A673 (cell line): Measurements from ENCODE around the gene STUB1. TPM values are rescaled to one million over a fixed set of nuclear protein-coding genes. Genes with fewer than 3 reads are reported as not detected.

Experiments used
- BruUV-seq: library from RNA; stranded (reverse); fragments of 400-500 nt; replicated peaks from 2 replicates; lab custom pipeline; 2021; lab: Mats Ljungman, UMichigan
- CTCF ChIA-PET: fragments of 300-600 bp; sonication (Branson Sonifier 250); formaldehyde crosslinking; loops from one replicate; lab custom pipeline; 2022; ENCODE audit warnings: antibody characterized with exemption; lab: Charles Lee
- POLR2A ChIA-PET: fragments of 300-600 bp; sonication (Branson Sonifier 250); formaldehyde crosslinking; loops from one replicate; lab custom pipeline; 2022; ENCODE audit warnings: antibody characterized with exemption; ENCODE audit not compliant: low non-redundant PET; lab: Charles Lee
- DNase-seq: peaks from one replicate; pipeline ENCODE4 v3.0.0-alpha.2; 2015; ENCODE audit warnings: low spot score
- H3K27ac ChIP-seq: fragments of 200-600 bp; sonication (generic); 2 replicates; pipeline ENCODE4 v1.5.1; 2016; ENCODE audit warnings: mixed run types, low read depth, mild to moderate bottlenecking, mixed read lengths, antibody characterized with exemption, low read length; ENCODE audit not compliant: poor library complexity, severe bottlenecking
- H3K27me3 ChIP-seq: fragments of 200-600 bp; sonication (generic); replicated peaks from 2 replicates; pipeline ENCODE4 v1.6.1; 2017; ENCODE audit warnings: mixed run types, low read depth, mild to moderate bottlenecking, mixed read lengths, antibody characterized with exemption, low read length; ENCODE audit not compliant: insufficient read depth, poor library complexity
- H3K36me3 ChIP-seq: fragments of 200-600 bp; sonication (generic); 2 replicates; pipeline ENCODE4 v1.6.1; 2016; ENCODE audit warnings: mixed run types, mild to moderate bottlenecking, mixed read lengths, antibody characterized with exemption, low read length; ENCODE audit not compliant: insufficient read depth, poor library complexity, severe bottlenecking
- H3K4me1 ChIP-seq: fragments of 200-600 bp; sonication (generic); 2 replicates; pipeline ENCODE4 v1.6.1; 2017; ENCODE audit warnings: mixed run types, mild to moderate bottlenecking, mixed read lengths, antibody characterized with exemption, low read length; ENCODE audit not compliant: insufficient read depth, poor library complexity, severe bottlenecking
- H3K4me3 ChIP-seq: fragments of 200-600 bp; sonication (generic); 2 replicates; pipeline ENCODE4 v1.5.1; 2016; ENCODE audit warnings: low read depth, mixed run types, mild to moderate bottlenecking, mixed read lengths, low read length; ENCODE audit not compliant: poor library complexity, severe bottlenecking
- H3K9me3 ChIP-seq: fragments of 200-600 bp; sonication (generic); 2 replicates; pipeline ENCODE4 v1.6.1; 2016; ENCODE audit warnings: mixed run types, low read depth, mild to moderate bottlenecking, mixed read lengths, antibody characterized with exemption, low read length; ENCODE audit not compliant: poor library complexity, severe bottlenecking
- EZH2 ChIP-seq: fragments of 200-600 bp; sonication (generic); IDR thresholded peaks from 2 replicates; pipeline ENCODE4 v1.6.1; 2017; ENCODE audit warnings: borderline replicate concordance, low read depth, mild to moderate bottlenecking, mixed read lengths, antibody characterized with exemption, low read length; ENCODE audit not compliant: poor library complexity, severe bottlenecking
- intact Hi-C: fragments of 100-400 bp; cut with micrococcal nuclease; formaldehyde crosslinking; loops from one replicate; pipeline ENCODE4 v1.10.0; 2022; ENCODE audit not compliant: unreplicated experiment
- total RNA-seq: library from RNA; stranded (reverse); gene quantifications from 2 replicates; pipeline ENCODE4 v1.2.3, GENCODE V29; 2021
- TF ChIP-seq, protein P1 (sequence below): fragments of 300-800, 200-600 bp; sonication (generic); conservative IDR thresholded peaks from 2 replicates; pipeline ENCODE4 v1.5.1; 2017; ENCODE audit warnings: low read depth, mild to moderate bottlenecking, antibody characterized with exemption, low read length, moderate library complexity, mixed read lengths

STUB1 gene
- total RNA-seq, 1 experiment from 2014 or later, result 88.2 TPM

DNA sequence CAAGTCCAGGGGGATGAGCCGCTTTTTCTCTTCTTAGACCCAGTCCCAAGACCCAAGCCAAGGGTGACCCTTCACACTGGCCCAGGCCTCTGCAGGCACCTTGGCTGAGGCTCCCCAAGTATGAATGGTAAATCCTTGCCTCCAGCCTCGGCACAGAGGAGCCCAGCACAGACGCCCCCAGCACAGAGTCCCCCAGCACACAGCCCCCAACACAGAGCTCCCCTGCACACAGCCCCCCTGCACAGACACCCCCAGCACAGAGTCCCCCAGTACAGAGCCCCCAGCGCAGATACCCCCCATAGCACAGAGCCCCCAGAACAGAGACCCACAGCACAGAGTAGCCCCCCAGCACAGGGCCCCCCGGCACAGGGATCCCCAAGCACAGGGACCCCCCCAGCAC is 39.6 kb upstream of the STUB1 start:
- CTCF ChIA-PET, result no interaction called here
- peak overlapping the region; percentile 77 for H3K4me3 ChIP-seq
- intact Hi-C loops, result no loop called here
- H3K27ac ChIP-seq, result no peak overlapping the region
- H3K4me1 ChIP-seq, result peaks cover 10% of the 10 kb centered on the region
- TF ChIP-seq, protein P1, sequence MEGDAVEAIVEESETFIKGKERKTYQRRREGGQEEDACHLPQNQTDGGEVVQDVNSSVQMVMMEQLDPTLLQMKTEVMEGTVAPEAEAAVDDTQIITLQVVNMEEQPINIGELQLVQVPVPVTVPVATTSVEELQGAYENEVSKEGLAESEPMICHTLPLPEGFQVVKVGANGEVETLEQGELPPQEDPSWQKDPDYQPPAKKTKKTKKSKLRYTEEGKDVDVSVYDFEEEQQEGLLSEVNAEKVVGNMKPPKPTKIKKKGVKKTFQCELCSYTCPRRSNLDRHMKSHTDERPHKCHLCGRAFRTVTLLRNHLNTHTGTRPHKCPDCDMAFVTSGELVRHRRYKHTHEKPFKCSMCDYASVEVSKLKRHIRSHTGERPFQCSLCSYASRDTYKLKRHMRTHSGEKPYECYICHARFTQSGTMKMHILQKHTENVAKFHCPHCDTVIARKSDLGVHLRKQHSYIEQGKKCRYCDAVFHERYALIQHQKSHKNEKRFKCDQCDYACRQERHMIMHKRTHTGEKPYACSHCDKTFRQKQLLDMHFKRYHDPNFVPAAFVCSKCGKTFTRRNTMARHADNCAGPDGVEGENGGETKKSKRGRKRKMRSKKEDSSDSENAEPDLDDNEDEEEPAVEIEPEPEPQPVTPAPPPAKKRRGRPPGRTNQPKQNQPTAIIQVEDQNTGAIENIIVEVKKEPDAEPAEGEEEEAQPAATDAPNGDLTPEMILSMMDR, result no peak
- TF ChIP-seq EZH2, result no peak
- POLR2A ChIA-PET, result no interaction called here
- DNase-seq, result no peak
- H3K36me3 ChIP-seq, result no peaks in the 10 kb centered on the region
- no peaks in the 10 kb centered on the region for H3K27me3 ChIP-seq
- BruUV-seq, result no TSS peak
- H3K9me3 ChIP-seq, result no peaks in the 10 kb centered on the region

DNA sequence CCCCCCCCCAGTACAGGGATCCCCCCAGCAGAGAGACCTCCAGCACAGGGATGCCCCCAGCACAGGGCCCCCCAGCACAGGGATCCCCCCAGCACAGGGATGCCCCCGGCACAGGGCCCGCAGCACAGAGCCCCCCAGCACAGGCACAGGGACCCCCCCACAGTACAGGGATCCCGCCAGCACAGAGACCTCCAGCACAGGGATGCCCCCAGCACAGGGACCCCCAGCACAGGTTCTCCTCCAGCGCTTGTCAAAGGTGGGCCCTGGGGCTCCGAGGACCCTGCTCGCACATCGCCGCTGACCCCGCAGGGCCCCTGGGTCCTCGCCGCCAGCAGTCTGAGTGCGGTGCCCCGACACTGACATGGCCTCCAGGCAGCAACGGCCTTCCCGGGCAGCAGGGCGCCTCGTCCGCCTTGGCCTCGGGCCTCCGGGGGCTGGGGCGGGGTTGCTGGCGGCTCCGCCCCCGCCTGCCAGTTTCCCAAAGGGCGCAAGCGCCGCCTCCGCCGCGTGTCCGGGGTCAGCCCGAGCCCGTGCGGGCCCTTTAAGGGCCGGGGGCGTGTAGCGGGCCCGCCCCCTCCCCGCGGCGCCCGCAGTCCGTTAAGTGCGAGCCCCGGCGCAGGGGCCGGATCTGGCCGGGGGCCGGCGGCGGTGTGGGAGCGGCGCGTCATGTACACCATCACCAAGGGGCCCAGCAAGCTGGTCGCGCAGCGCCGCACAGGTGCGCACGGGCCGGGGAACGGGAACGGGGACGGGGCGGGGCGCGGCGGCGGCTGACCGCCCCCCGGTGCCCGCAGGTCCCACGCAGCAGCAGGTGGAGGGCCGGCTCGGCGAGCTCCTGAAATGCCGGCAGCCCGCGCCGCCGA is 38.7 kb upstream of the STUB1 start, which contains the start of gene MCRIP2:
Gene MCRIP2 (plus strand): TSS at position 503 of the 863 bp plus-strand sequence. CDS start 164 bp downstream, at position 667.
- peak; percentile 72 for DNase-seq
- intact Hi-C loops, result no loop called here
- BruUV-seq, result no TSS peak
- Histone ChIP-seq H3K4me3 (peak within 1 kb of the TSS; percentile 77), H3K27me3 (no peaks in the 10 kb centered on the region), H3K27ac (peak within 1 kb of the TSS; percentile 61), H3K4me1 (peaks cover 10% of the 10 kb centered on the region), H3K9me3 (no peaks in the 10 kb centered on the region), H3K36me3 (no peaks in the 10 kb centered on the region)
- TF ChIP-seq EZH2, result no peak
- TF ChIP-seq, protein P1, result no peak
- ChIA-PET POLR2A (no interaction called here), CTCF (no interaction called here)

DNA sequence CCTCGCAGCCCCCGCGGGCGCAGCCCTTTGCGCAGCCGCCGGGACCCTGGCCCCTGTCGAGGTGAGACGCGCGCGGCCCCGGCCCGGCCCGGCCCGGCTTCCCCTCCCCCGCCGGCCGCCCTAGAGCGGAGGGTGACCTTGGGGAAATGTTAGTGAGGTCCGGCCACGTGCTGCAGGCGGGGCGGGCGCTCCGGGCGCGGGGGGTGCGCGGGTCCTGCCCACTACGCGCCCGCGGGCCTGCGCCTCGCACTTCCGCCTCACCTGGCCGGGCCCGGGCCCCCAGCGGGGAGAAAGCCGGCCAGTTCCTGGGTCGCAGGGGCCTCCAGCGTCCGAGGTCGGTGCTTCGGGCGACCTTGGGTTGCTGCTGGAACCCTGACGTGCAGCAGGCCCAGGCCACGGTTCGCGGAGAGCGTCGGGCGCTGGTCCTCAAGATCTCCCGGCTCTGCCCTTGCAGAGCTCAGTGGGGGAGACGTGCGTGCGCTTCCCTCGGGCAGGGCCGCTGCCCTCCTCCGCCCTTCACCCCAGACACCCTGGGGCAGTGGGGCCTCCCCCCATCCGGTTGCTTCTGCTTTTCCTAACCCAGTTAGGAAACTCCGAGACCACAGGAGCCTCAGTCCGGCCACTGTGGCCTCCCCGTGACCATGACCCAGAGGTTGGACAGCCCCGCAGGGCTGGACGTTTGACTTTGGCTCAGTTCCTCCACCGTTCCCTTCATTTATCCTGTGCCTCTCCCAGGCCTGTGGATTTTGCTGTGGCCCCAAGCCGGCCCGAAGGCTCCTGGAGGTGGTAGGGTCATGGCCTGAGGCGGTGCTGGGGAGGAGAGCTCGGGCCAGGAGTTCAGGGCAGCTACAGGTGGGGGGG is 37.8 kb upstream of the STUB1 start:
- ChIA-PET CTCF (no interaction called here), POLR2A (no interaction called here)
- H3K27ac ChIP-seq, result peak overlapping the region; percentile 37
- intact Hi-C loops, result no loop called here
- no peaks in the 10 kb centered on the region for H3K9me3 ChIP-seq
- no peak for TF ChIP-seq EZH2
- TF ChIP-seq, protein P1, result no peak
- peak overlapping the region; percentile 77 for H3K4me3 ChIP-seq
- no peaks in the 10 kb centered on the region for H3K36me3 ChIP-seq
- H3K27me3 ChIP-seq, result no peaks in the 10 kb centered on the region
- H3K4me1 ChIP-seq, result peaks cover 10% of the 10 kb centered on the region
- BruUV-seq, result no TSS peak
- no peak for DNase-seq
